Urinary bladder (tissue), 4 donors: ENCODE results near the gene CLDN5. TPM values are rescaled to one million over a fixed set of nuclear protein-coding genes. Genes with fewer than 3 reads are reported as not detected.

Source experiments
- DNase-seq: peaks from one replicate; pipeline ENCODE4 v3.0.0-alpha.2; 2015; ENCODE audit errors: extremely low spot score
- H3K27ac ChIP-seq: one replicate; pipeline ENCODE4 v1.5.1; 2013; ENCODE audit warnings: low read depth, mild to moderate bottlenecking, moderate library complexity
- H3K36me3 ChIP-seq: one replicate; pipeline ENCODE4 v1.6.1; 2013; ENCODE audit warnings: mild to moderate bottlenecking, moderate library complexity; ENCODE audit not compliant: insufficient read depth
- H3K4me1 ChIP-seq: one replicate; pipeline ENCODE4 v1.6.1; 2013; ENCODE audit warnings: mild to moderate bottlenecking, moderate library complexity; ENCODE audit not compliant: insufficient read depth
- H3K4me3 ChIP-seq: one replicate; pipeline ENCODE4 v1.5.1; 2013; ENCODE audit warnings: low read depth, low read length
- WGBS: extraction: QIAGEN DNeasy Blood & Tissue Kit; methylation state at CpG from one replicate; pipeline ENCODE4 v1.1.7; 2013; 5-methylcytosine and 5-hydroxymethylcytosine counted together
- polyA plus RNA-seq: library from polyadenylated mRNA; stranded (reverse); fragments of 200-250 nt; gene quantifications from one replicate; pipeline ENCODE4 v1.2.3, GENCODE V29; 2013
- total RNA-seq: library from RNA; depleted of rRNA; stranded (reverse); fragments of >200 nt; gene quantifications from one replicate; pipeline ENCODE4 v1.2.3, GENCODE V29; 2014
- donor health status: healthy with polysubstance abuse.
- donor health status: healthy.

Gene CLDN5
- total and polyA plus RNA-seq, 2 donors, result 49.3 to 148 TPM

DNA sequence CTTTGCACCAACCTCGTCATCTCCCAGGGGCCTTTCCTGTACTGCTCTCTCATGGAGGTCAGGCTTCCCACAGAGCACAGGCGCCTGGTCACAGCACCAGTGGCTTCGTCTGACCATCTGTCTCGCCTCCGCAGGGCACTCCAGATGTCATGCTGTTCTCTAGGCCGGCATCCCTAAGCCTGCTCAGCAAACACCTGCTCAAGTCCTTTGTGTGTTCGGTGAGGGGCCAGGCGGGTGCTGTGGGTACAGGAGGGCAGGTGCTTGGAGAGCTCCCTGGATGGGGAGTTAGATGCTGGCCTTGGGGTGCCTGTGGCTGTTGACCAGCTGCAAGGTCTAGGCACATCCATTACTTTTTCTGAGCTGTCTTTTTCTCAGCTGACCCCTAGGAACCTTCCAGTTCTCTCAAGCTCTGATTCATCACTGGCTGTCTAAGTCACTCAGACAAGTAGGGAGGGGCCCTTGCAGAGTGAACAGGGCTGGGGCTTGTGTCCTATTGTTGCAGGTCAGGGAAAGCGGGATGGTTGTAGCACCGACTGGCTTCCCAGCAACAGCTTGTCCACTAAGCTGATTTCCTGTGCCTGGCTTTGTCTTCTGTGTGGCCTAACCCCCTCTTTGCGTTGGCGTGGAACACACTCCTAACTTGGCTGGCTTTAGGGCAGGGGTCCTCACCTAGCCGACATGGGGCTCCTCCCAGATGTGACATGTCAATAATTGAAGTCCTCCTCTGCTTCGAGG, 9.2 kb downstream of the CLDN5 start:
- Histone ChIP-seq H3K4me3 (no peak overlapping the region), H3K36me3 (no peaks in the 10 kb centered on the region), H3K27ac (no peak overlapping the region), H3K4me1 (no peaks in the 10 kb centered on the region)
- 92% methylated on average over 14 of the region's 14 CpGs for WGBS
- no peak for DNase-seq

DNA sequence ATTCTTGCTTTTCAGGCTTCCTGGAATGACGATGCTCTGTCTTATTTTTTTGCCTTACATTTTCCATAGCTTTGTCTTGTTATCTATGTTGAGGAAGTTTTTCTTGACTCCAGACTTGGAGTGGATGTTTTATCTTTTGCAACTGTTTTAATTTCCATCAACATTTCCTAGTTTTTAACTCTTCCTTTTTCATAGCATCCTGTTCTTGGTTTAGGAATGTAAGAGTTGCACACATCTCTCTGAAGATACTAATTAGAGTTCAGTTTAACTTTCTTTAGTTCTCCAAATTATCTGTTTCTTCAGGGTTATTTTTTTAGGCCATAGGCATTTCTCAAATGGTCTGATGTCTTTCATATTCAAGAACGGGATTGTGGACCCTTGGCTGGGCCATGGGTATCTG, 10.4 kb downstream of the CLDN5 start:
- WGBS, result 69% methylated on average over 2 of the region's 2 CpGs
- Histone ChIP-seq H3K4me3 (no peak overlapping the region), H3K4me1 (no peaks in the 10 kb centered on the region), H3K36me3 (no peaks in the 10 kb centered on the region), H3K27ac (no peak overlapping the region)
- no peak for DNase-seq

DNA sequence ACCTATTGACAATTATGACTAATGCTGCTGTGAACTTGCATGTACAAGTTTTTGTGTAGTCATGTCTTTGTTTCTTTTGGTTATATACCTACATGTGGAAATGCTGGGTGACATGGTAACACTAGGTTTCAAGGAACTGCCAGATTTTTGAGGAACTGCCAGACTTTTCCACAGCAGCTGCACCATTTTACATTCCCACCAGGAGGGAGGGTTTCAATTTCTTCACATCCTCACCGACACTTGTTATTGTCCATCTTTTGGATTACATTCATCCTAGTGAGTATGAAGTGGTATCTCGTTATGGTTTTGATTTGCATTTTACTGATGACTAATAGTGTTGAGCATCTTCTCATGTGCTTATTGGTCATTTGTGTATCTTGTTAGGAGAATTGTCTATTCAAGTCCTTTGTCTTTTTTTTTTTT, 13.3 kb downstream of the CLDN5 start:
- no peaks in the 10 kb centered on the region for H3K4me1 ChIP-seq
- H3K36me3 ChIP-seq, result no peaks in the 10 kb centered on the region
- H3K4me3 ChIP-seq, result no peak overlapping the region
- DNase-seq, result no peak
- WGBS, result 70% methylated on average over 2 of the region's 2 CpGs
- no peak overlapping the region for H3K27ac ChIP-seq

DNA sequence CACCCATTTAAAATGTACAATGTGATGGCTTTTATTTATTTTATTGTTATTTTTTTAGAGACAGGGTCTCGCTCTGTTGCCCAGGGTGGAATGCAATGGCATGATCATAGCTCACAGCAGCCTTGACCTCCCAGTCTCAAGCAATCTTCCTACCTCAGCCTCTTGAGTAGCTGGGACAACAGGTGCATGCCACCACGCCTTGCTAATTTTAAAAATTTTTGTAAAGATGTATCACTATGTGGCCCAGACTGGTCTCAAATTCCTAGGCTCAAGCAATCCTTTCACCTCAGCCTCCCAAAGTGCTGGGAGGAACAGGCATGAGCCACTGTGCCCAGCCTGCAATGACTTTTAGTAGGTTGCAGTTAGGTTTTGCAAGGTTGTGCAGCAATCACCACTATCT, 14.3 kb downstream of the CLDN5 start:
- Histone ChIP-seq H3K4me1 (no peaks in the 10 kb centered on the region), H3K27ac (no peak overlapping the region), H3K36me3 (no peaks in the 10 kb centered on the region), H3K4me3 (no peak overlapping the region)
- 94% methylated on average over 2 of the region's 2 CpGs for WGBS
- no peak for DNase-seq

DNA sequence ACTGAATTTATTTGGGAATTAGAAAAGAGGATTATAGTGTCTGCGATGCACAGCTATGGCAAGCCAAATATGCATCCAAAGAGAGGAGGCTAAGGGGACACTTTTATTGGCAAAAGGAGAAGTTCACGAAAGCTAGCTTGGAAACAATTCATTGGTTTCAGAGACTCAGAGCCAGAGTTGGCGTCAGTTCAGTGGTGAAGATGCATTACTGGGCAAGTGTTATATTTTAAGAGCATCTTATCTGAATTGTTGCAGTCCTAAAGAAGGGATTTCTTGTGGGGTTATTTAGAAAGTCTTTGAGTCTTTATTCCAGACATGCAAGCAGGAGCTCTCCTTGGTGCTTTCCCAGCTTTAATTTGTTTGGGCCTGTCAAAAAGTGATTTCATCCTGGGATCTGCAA, 15.0 kb downstream of the CLDN5 start:
- 47% methylated on average over 3 of the region's 3 CpGs for WGBS
- H3K4me1 ChIP-seq, result no peaks in the 10 kb centered on the region
- H3K27ac ChIP-seq, result no peak overlapping the region
- DNase-seq, result no peak
- no peak overlapping the region for H3K4me3 ChIP-seq
- no peaks in the 10 kb centered on the region for H3K36me3 ChIP-seq

DNA sequence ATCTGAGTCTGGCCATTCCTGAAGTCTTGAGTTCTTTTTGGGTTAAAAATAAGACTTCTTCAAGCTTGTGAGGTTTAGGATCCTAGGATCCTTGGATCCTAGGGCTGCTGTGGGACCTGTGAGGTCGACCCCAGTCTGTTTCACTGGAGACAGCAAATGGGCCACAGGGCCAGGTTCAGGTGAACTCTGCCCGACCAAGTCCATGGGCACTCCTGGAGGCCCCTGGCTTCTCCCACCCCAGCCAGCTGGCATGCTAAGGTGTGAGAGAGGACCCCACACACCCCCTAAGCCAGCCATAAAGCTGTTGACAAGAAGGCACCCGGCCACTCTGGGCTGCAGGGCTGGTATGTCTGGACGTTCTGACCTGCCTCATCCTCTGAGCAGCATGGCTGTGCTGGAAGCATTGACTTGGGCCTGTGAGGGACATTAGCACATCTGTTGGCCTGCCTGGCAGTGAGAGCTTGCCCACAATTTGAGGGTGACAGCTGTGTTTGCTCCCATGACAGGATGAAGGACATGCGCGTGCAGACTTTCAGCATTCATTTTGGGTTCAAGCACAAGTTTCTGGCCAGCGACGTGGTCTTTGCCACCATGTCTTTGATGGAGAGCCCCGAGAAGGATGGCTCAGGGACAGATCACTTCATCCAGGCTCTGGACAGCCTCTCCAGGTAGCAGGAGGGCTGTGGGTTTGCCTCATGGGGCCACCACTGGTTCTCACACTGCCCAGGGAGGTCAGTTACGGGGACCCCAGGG, 16.0 kb downstream of the CLDN5 start:
- no peaks in the 10 kb centered on the region for H3K4me1 ChIP-seq
- no peaks in the 10 kb centered on the region for H3K36me3 ChIP-seq
- no peak overlapping the region for H3K4me3 ChIP-seq
- no peak for DNase-seq
- H3K27ac ChIP-seq, result no peak overlapping the region
- WGBS, result 94% methylated on average over 10 of the region's 10 CpGs

DNA sequence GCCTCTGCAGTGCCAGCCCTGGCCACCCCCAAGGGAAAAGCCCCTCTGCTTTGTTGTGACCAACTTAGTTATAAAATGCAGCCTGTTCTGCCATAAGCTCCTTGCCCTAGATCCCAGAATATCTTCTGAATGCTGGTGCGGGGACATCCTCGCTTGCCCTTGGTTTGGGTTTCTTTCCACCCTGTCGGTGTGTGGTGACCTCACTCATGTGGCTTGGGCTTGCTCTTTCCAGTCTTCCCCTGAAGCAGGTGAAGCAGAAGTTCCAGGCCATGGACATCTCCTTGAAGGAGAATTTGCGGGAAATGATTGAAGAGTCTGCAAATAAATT, 16.7 kb downstream of the CLDN5 start:
- Histone ChIP-seq H3K4me3 (no peak overlapping the region), H3K4me1 (no peaks in the 10 kb centered on the region), H3K27ac (no peak overlapping the region), H3K36me3 (no peaks in the 10 kb centered on the region)
- no peak for DNase-seq
- 97% methylated on average over 4 of the region's 4 CpGs for WGBS

DNA sequence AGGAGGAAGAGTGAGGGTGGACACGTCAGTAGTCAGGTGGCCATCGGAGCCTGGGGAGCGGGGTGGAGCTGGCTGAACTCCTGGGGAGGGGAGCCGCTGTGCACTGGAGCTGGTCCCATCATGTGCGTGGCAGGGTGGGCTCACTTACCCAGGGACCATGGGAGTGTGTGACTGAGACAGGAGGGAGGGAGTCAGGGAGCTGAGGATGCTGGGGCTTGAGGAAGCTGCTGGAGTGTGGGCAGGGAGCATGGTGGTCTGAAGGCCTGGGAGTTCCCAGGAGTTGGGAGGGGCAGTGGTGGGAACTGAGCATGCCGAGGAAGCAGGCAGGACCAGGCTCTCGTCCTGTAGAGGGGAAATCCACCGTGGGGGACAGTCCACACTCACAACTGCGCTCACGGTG, 18.0 kb downstream of the CLDN5 start:
- Histone ChIP-seq H3K36me3 (no peaks in the 10 kb centered on the region), H3K4me1 (no peaks in the 10 kb centered on the region), H3K4me3 (no peak overlapping the region), H3K27ac (no peak overlapping the region)
- WGBS, result 94% methylated on average over 10 of the region's 10 CpGs
- DNase-seq, result no peak

DNA sequence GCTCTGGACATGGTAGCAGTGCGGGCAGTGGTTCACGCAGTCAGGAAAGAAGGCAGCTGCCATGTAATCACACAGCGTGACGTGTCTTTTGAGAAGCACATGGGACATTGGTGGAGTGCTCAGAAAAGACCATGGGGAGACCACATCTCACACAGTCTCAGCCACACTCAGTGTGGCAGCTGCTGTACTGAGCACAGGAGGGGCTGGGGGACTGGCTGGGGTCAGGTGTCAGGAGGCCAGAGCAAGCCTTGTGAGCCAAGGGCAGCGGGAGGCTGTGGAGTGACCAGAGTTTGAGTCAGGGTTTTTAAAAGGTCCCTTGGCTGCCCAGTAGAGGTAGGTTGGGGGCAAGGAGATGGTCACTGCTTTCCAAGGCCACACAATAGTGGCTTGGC, 18.5 kb downstream of the CLDN5 start:
- no peak for DNase-seq
- Histone ChIP-seq H3K36me3 (no peaks in the 10 kb centered on the region), H3K27ac (no peak overlapping the region), H3K4me1 (no peaks in the 10 kb centered on the region), H3K4me3 (no peak overlapping the region)
- 97% methylated on average over 5 of the region's 5 CpGs for WGBS

DNA sequence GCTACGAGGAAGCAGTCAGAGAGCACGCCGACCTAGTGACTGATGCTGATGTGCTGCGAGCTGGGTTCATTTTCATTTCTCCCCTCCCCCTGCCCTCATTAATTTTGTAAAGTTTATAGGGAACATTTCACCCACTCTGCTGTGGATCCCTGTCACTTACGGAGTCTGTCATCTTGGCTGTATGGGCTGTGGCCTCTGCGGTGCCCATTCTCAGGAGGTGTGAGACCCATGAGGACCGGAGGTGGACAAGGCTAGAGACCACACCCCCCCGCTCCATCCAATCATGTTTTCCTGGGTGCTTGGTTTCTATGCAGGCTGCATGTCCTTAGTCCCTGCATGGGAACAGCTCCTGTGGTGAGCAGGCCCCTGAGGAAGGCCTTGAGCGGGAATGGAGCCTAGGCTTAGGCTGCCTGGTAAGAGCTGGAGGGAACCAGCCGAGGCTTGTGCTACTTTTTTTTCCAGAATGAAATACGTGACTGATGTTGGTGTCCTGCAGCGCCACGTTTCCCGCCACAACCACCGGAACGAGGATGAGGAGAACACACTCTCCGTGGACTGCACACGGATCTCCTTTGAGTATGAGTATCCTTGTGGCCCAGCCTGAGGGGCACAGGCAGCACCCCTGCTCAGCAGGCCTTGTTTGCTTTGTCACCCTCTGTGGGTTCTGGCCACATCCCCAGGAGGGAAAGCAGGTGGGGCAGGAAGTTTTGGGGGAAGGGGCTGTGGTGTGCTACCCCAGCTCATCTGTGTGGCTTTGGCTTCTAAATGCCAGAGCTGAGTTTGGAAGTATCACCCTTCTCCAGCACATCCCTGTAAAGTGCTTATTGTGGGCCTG, 19.1 kb downstream of the CLDN5 start:
- H3K27ac ChIP-seq, result no peak overlapping the region
- H3K4me3 ChIP-seq, result no peak overlapping the region
- WGBS, result 92% methylated on average over 18 of the region's 18 CpGs
- no peak for DNase-seq
- no peaks in the 10 kb centered on the region for H3K36me3 ChIP-seq
- H3K4me1 ChIP-seq, result no peaks in the 10 kb centered on the region

DNA sequence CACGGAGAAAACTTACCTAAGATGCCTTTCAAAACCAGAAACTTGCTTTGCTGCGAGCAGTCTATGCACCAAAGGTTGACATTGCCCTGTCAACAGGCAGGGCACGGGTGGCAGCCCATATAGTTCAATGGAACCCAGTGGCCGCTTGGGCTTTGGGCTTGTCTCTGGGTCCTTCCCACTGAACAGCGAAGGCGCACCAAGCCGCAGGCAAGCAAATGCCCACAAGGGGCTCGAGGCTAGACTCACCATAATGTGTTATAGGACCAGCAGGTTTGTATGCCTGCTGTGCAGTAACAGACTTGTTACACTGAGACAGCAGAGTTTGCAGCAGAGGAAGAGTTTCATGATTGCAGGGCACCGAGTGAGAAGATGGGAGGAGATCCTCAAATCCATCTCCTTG, 20.3 kb downstream of the CLDN5 start:
- H3K27ac ChIP-seq, result no peak overlapping the region
- 92% methylated on average over 9 of the region's 9 CpGs for WGBS
- DNase-seq, result no peak
- H3K4me3 ChIP-seq, result no peak overlapping the region
- no peaks in the 10 kb centered on the region for H3K4me1 ChIP-seq
- no peaks in the 10 kb centered on the region for H3K36me3 ChIP-seq

DNA sequence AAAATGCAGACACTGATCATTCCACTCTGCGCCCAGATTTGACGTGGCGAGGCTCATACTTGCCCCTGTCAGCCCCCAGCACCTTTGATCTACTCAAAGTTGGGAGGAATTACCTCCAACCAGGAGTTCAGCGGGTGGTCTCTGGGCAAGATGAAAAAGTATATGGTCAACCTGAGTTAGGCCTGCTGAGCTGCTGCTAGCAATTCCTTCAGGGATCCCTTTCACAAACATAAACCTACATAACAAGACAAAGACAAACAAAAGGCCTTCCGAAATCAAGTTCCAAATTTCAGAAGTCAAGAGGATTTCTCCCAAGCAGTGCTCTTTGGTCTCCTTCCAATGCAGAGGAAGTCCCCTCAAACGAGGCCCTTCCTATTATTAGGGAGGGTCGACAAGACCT, 20.8 kb downstream of the CLDN5 start:
- H3K4me3 ChIP-seq, result no peak overlapping the region
- WGBS, result 87% methylated on average over 7 of the region's 7 CpGs
- no peaks in the 10 kb centered on the region for H3K36me3 ChIP-seq
- DNase-seq, result no peak
- H3K4me1 ChIP-seq, result no peaks in the 10 kb centered on the region
- no peak overlapping the region for H3K27ac ChIP-seq

DNA sequence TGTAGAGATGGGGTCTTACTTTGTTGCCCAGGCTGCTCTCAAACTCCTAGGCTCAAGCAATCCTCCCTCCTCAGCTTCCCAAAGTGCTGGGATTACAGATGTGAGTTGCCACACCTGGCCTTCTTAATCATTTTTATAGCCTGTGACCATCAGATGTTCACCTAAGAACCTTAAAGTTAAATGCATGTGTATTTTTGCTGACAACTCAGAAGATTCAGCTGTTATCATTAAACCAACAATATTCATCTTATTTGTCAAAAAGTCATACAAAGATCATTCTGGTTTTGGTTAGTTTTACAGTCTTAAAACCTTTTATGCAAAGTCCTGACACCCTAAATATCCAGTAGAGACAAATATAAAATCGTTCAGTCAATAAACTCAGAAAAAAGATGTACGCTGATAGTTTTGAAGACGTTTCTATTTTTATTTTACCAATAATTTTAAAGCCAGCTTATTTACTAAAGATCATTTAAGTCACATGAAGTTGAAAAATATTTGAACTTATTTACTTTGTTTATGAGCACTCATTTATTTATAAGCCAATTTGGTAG, 22.2 kb downstream of the CLDN5 start:
- DNase-seq, result no peak
- Histone ChIP-seq H3K27ac (no peak overlapping the region), H3K4me3 (no peak overlapping the region), H3K36me3 (no peaks in the 10 kb centered on the region), H3K4me1 (no peaks in the 10 kb centered on the region)
- 87% methylated on average over 3 of the region's 3 CpGs for WGBS

DNA sequence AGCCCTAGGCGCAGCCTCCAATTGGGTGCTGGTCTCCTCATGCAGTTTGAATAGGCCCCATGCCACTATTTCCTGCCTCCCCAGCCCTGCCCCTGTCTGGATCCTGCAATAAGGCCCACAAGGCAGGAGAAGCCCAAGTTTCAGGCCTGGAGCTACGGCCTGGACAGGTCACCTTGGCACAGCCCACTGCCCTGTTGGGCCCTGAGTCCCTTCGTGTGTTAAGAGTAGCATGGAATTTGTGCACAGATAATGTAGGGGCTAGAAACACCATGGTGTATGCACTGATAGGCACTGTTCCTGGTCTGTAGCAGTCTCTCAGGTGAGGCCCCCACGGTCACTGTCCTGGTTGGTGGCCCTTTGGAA, 24.3 kb downstream of the CLDN5 start:
- Histone ChIP-seq H3K36me3 (no peaks in the 10 kb centered on the region), H3K4me3 (no peak overlapping the region), H3K4me1 (no peaks in the 10 kb centered on the region), H3K27ac (no peak overlapping the region)
- whole genome bisulfite sequencing, result 96% methylated on average over 4 of the region's 4 CpGs
- DNase-seq, result no peak
